ENCODE measurements around the gene XRCC5.

The XRCC5 gene

GRCh38 chr2:216084547-216084946, 24.6 kb upstream of the XRCC5 start:
- DNase-seq (ENCODE audit: low read depth) = no peak
- TF ChIP-seq, protein P1, sequence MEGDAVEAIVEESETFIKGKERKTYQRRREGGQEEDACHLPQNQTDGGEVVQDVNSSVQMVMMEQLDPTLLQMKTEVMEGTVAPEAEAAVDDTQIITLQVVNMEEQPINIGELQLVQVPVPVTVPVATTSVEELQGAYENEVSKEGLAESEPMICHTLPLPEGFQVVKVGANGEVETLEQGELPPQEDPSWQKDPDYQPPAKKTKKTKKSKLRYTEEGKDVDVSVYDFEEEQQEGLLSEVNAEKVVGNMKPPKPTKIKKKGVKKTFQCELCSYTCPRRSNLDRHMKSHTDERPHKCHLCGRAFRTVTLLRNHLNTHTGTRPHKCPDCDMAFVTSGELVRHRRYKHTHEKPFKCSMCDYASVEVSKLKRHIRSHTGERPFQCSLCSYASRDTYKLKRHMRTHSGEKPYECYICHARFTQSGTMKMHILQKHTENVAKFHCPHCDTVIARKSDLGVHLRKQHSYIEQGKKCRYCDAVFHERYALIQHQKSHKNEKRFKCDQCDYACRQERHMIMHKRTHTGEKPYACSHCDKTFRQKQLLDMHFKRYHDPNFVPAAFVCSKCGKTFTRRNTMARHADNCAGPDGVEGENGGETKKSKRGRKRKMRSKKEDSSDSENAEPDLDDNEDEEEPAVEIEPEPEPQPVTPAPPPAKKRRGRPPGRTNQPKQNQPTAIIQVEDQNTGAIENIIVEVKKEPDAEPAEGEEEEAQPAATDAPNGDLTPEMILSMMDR (conservative IDR thresholded peaks at IDR 0.05; ENCODE audit: low read length) = no peak
- H3K4me3 ChIP-seq (ENCODE audit: low read length) = no peak overlapping the region

- TF ChIP-seq, protein P1 (conservative IDR thresholded peaks at IDR 0.05; ENCODE audit: low read length) = no peak
- DNase-seq (ENCODE audit: low read depth) = no peak
- H3K4me3 ChIP-seq (ENCODE audit: low read length) = no peak overlapping the region
Measured at GRCh38 chr2:216086207-216086893, 22.8 kb upstream of the XRCC5 start.

DNA sequence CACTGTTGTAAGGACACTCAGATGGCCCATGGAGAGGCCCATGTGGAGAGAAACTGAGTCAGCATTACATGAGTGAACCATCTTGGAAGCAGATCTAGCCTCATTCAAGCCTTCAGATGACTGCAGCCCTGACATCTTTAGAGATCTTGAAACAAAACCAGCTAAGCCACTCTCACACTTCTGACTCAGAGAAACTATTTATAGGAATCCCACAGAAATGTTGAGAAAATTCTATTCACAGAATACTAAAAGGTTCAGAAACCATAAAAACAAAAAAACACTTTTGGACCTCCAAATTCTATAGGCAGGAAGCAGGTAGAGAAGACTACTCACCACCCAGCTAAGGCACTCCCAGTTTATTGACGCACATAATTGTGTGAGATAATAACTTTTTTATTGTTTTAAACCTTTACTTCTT, 18.8 kb upstream of the XRCC5 start:
- TF ChIP-seq, protein P1 (conservative IDR thresholded peaks at IDR 0.05; ENCODE audit: low read length) = no peak
- H3K4me3 ChIP-seq (ENCODE audit: low read length) = no peak overlapping the region
- peak; percentile 40 for DNase-seq (ENCODE audit: low read depth)

DNA sequence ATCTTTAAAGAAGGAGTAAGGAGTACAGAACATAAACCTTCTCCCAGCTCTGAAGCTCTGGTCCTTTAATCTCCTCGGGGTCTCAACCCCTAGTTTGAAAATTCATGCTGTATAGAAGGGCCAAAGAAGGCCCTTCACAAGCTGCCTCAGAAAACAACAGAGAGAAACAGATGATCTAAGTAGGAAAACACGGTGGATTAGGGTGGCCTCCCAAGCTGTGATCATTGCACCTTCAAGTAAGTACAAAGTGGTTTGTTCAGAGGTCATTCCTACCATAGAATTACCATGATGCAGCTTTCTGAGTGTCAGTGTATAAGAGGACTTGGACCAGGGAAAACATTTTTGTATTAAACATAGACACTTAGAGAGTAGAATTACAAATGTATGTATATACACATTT, 16.5 kb upstream of the XRCC5 start:
- no peak for DNase-seq (ENCODE audit: low read depth)
- TF ChIP-seq, protein P1 (conservative IDR thresholded peaks at IDR 0.05; ENCODE audit: low read length) = no peak
- H3K4me3 ChIP-seq (ENCODE audit: low read length) = no peak overlapping the region

- H3K4me3 ChIP-seq (ENCODE audit: low read length) = no peak overlapping the region
- DNase-seq (ENCODE audit: low read depth) = no peak
- TF ChIP-seq, protein P1 (conservative IDR thresholded peaks at IDR 0.05; ENCODE audit: low read length) = no peak
Measured at GRCh38 chr2:216094701-216095100, 14.4 kb upstream of the XRCC5 start.

- H3K4me3 ChIP-seq (ENCODE audit: low read length) = no peak overlapping the region
- TF ChIP-seq, protein P1 (conservative IDR thresholded peaks at IDR 0.05; ENCODE audit: low read length) = no peak
- no peak for DNase-seq (ENCODE audit: low read depth)
Measured at GRCh38 chr2:216098421-216099334, 10.5 kb upstream of the XRCC5 start.

Data from AG10803 (cell line).